ENCODE data around the gene PRKN.
"Not testable (repeated sequence)": the region's sequence is repeated elsewhere in the genome, so short reads cannot be mapped to it uniquely, and the experiment has no call there.

PRKN gene

DNA sequence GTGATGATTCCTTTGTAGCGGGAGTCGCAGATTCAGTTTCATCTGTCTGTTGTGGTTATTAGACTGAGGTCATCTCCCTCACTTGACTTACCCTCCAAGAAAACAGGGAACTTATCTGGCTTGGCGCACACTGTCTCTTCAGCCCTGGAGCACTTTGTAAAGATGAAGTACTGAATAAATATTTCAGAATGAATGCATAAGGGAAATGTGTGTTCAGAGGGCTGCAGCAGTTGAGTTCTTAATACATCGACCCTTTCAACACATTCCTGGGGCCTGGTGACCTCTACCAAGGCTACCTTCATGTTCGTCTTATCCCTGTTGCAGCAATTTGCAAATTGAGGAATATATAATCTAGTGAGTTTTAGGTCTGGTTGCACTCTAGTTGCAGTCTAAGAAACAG, 801.2 kb downstream of the PRKN start:
- DNase-seq, result no peak

DNA sequence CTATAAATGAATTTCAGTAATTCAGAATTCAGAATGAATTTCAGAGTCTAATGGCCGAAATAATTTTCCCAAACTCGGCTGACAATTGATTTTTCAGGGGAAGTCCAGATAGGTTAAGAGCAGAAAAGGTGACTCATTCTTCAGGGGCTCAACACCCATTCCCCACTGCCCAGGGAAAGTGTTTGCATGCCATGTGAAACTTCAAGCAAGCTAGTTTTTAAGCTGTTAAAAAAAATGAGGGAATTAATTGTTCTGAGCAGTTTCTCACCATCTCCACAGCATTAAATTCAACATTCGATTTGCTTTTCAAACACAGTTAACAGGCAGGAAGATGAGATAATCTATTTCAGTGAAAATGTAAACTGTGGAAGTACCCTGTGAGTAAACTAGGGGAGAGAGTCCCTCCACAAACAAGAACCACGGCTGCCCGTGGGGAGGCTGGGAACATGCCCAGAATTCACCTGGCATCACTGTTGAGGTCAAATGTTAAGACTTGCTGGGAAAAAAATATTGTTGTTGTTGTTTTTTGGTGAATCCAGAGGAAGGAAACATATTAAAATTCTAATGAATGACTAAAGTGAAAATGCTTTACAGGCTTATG, 803.0 kb downstream of the PRKN start:
- no peak for DNase-seq

DNA sequence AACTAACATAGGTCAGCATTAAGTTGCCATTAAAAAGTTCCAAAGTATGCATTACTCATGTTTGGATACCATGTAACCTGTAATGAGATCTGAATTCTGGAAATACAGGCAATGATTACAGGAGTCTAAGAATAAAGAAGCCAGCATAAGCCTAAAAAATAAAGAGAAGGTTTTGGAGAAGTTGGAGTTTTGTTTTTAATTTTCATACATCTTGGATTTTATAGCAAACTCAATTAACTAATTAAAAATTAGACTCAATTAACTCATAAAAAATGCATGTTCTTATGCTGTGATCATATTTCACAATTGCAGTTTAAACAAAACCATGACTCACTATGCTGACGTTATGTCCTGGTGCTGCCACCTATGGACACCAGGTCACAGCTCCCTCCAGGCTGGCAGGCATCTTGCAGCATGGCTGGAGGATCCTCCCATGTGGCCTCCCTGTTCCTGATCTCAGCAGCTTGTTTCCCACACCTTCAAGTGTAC, 804.9 kb downstream of the PRKN start:
- DNase-seq, result peak; percentile 38

DNA sequence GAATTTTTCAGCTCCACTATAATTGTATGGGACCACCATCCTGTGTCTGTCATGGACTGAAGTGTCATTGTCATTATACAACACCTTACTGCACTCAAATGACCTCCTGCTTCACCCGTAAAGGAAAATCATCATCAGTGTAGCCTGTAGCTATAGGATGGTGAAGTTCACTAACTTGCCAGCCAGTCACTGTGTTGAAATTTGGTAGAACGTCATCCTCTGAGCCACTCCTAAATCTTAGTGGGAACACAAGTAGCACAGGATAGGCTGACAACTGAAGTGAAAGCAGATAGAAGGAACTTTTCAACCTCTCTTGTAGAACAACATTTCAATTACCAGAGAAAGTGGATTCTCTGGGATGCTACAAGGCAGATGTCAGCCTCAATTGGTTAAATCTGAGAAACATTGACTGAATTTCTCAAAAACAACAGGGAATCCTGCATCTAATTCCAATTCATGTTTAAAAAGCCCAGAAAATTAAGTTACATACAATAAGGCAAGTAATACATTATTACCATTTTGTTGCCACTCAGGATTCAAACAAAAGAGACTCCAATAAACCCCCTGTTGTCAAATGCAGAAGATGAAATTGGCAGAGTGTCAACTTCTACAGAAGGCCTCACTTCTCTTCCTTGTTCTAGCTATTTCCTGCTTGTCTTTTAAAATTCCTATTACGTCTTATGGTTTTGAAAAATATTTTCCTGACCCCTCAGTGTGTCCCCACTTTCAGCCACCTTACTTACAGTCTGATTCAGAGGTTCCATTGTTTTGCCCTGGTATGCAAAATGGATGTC, 805.8 kb downstream of the PRKN start:
- no peak for DNase-seq

DNA sequence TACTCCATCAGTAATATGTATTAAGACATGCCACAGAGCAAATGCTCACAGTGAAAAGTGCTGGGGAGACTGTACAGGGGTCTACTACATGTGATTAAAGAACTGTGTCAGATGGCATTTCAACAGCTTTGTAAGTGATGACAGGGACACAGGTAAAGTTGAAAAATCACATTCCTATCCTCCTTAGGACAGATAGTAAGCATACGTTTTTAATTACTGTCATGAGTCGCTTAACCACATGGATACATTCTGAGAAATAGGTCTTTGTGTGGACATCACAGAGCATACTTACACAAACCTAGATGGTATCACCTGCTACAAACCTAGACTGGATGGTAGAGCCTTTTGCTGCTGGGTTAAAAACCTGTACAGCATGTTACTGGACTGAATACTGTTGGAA, 807.9 kb downstream of the PRKN start:
- DNase-seq, result no peak

DNA sequence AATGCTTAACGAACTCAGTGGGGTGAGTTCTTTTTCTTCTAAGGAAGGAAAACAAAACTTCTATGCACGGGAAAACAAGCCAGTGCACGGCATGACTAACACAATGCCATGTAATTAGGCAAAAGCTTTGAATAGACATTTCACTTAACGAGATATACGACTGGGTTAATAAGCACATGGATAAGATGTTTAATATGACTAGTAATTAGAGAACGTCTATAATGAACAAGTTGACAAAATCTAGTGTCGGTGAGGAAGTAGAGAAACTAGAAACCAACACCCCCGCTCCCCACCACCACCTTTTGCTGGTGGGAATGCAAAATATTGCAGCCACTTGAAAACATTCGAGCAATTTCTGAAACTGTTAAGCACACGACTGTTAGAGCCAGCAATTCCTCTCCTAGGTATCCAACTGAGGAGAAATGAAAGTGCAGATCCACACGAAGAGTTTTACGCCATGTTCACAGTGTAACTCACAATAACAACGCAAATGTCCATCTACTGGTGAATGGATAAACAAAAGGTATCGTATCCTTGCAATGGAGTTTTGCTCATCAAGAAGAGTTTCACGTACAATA, 808.8 kb downstream of the PRKN start:
- no peak for DNase-seq

DNA sequence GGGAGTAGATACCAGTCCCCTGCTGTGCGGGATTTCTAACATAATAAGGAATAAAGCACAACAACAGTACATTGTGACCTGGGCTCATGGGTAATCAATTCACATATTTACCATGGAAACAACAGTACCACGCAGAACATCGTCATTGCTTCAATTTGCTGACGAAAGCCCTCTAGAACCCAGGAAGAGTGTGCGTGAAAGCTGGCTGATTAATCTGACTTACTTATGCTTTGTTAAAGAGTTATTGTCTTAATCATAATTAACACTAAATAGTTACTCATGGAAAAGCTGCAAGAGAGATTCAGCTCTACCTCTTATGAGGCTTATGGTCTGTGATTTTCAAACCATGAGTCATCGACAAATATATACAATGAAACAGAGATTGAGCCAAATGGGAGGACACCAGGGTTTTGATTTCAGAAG, 809.4 kb downstream of the PRKN start:
- no peak for DNase-seq

DNA sequence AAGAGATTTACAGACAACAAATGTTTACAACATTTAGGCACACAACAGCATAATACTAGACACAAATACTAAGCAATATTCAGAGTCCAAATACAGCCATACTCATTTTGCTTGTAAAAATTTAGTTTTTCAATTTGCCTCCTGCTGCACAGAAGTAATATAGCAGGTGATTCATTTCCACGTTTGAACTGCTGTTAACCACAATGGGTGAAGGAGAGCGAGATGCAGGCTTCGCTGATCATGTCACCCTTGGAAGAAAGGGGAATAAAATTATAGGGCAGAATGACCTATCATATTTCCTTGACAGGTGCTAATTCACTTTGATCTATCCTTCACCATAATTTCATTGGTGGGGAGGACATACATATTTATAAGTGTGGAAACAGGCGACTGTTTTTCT, 809.9 kb downstream of the PRKN start:
- DNase-seq, result no peak

DNA sequence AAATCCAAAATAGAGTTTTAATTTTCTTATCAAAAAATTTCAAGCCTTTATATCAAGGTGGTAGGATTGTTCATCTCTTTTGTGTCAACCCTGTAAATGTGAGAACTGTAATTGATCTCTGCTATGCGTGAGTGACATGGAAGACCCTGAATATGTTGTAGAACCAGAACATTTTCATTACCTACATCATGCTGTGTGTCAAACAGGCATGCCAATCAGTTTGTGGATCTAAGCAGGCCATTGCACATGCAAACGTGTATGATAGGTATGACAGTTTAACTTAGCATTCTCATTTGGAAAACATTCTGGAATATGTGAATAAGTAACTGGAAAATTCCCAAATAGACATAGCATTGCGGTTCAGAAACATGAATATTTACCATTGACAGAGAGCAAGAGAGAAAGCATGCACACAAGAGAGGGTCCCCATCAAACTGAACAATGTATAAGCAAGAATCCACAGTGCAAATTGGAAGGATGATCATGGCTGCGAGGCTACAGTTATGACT, 812.1 kb downstream of the PRKN start:
- no peak for DNase-seq

DNA sequence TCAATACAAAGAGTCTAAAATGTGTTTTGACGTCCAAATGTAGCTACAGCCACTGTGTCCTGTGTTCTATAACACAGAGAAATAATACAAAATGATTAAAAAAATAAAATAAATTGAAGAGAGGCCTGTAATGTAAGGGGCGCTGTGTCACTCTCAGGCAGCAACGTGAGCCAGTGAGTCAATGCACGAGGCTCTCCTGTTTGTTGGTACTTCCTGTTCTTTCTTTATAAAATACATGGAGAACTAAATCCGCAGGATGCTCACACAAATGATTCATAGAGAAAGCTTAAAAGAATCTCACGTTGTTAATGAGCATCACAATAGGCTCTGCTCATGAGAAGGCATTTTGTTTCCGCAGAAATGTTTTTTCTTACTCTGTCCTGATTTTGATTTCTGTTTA, 818.7 kb downstream of the PRKN start:
- DNase-seq, result no peak

DNA sequence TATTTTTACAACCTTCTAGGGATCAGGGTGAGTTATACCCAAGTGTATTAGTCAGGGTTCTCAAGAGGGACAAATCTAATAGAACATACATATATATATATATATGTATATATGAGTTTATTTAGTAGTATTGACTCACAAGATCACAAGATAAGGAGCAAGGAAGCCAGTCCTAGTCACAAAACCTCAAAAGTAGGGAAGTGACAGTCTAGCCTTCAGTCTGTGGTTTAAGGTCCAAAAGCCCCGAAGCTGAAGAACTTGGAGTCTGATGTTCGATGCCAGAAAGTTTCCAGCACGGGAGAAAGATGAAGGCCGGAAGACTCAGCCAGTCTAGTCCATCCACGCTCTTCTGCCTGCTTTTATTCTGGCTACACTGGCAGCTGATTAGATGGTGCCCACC, 821.0 kb downstream of the PRKN start:
- no peak for DNase-seq

DNA sequence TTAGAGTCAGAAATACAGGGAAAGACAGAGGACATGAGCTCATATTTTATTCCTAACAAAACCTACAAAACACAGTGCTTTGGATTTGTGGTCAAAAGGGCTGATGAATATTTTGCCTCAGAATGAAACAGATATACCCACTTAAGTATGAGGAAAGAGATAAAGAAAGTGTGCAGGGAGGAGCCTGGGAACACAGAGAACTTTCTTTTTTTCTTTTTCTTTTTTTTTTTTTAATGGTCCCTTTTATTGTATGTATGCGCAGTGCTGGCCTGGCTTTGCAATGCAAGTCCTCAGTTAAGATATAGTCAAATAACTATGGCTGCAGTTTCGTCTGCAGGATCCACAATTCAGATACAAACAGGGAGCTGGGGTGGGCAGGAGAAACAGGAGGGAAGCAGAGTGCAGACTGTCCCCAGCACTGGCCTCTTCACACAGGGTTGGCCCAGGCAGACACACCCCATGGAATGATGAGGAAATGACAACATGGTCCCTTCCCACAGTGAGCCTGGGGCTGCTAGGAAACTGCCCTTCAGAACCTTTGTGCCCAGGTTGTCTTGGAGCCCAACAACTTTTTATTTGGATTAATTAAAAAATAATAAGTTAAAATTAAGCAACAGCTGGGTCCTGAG, 823.9 kb downstream of the PRKN start:
- no peak for DNase-seq

DNA sequence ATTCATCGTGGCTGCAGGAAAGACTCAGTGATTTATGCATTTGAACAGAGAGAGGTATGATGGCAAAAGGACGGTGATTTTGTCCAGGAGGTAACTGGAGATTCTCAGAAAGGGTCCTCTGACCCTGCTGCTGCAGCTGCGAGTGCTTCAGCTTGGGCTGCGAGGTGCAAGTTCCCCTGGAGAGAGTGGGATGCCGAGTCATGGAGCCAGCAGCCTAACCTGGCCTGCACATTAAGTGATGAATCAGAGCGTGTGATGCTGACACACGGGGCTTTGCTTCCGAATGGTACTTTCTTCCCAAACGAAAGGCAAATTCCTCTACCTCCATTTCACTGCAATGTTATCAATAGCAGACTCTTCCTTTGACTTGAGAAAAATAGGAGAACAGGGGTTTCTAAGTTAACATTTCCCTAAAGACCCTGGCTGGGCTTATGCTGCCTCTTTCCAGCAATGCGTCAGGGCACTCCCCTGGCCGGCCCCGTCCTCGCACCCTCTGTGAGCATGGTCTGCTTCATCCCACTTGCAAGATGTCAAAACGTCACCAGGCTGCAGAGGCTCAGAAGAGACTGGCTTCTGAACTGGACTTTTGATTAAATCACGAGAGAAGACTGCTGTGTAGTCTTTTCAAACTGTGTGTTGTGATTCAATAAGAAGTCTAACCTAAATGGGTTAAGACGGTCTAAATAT, 825.7 kb downstream of the PRKN start:
- DNase-seq, result no peak

DNA sequence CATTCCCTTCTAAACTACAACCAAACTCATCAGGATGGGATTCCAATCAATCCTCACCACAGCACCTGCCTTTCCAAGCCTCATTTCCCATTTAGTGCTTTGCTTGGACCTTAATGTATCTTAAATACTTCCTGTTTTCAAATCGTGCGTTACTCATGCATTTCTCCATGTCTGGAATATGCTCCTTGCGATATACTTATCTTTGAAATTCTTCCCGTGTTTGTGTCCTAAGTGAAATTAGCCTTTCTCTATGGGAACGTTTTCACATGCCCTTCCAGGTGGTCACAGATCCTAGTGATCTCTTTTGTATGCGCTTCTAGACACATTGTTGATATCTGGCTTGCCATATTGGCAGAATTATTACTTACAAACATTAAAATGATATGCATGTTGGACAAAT, 833.1 kb downstream of the PRKN start:
- DNase-seq, result no peak

DNA sequence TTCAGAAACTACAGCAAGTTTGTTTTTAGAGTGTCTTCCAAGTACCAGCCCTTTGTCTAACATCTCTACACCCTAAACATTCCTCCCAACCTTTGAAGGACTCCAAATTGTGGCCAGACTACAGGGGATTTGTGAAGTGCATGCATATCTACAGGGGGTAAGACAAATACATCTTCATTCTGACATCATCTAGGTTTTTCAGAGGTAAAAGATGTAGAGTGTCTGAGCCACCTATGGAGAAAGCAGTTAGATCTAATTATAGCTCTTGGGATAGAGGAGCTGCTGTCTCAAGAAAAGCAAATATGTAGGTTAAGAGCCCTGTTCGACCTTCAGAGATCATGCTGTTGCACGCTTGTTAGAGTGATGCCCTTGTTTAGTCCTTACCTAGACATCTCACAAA, 836.0 kb downstream of the PRKN start:
- DNase-seq, result no peak

DNA sequence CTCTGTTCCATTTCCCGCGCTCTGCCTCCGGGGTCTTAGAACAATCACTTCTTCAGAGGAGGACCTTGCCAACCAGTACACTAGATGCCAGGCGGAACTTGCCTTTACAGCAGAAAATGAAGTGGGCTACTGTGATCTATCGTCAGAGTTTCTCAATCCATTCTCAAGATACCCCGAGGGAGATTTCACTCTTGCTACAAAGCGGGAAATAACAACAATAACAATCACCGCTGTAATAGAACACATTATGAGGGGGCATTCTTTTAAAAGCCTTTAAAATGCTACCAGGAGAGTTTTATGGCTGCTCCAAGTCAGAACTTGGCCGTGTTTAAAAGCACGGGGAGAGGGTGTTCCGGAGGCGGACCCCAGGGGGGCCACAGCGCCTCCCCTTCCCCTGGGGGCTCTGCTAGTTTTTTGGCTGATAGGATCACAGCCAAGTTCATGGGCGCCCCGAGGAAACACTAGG, 836.7 kb downstream of the PRKN start:
- no peak for DNase-seq

DNA sequence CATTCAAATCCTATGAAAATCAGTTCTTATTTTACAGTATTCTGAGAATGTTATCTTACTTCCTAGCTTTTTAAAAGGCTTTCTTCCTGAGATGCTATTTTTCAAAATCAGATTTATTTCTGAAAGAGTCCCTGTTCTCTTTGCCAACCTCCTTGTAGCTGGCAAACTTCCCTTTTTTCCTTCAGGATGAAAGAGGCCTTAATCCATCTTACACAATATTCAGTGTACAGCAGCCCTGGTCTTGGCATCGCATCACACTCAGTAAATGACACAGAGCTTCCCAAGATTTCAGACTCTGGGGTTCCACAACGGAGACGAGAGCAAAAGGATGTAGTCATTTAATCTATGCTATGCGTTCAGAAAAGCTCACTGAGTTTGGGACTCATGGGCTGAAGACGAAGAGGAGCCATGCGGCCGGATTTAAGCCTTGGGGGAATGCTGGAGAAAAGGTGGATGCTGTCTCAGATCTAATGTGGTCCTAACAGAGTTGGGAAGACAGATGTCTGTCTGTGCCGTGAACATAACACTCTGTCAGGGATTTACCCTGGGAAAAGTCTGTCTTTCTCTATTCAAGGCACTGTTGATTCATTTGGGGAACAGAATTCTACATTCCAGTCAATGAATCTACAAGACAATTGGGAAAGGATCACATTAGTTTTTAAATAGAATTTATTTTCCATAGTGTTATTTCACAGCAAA, 837.3 kb downstream of the PRKN start:
- DNase-seq, result no peak

DNA sequence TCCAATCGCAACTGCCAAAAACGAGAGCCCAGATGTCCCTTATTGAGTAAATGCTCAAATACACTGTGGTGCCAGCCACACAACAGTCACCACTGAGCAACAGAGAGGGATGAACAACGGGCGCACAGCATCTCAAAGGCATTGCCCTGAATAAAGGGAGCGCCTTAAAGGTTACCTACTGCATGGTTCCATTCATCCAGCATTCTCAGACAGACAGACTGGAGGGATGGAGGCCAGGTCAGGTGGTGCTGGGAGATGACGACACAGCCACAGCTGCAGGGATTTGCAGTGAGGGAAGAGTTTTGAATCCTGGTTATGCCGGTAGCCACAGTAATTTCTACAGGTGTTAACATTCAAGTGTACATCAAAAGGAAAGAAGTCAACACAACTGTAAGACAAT, 838.2 kb downstream of the PRKN start:
- no peak for DNase-seq

DNA sequence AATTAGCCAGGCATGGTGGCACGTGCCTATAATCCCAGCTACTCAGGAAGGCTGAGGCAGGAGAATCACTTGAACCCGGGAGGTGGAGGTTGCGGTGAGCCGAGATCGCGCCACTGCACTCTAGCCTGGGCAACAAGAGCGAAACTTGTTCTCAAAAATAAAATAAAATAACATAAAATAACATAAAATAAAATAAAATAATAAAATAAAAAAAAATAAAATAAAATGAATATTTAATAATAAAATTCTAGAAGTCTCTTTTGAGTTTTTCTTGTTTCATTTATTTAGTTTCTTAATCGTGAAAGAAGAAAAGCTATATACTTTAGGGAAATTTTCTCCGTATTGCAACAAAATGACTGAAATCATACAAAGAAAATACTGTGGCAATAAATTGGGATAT, 841.0 kb downstream of the PRKN start:
- DNase-seq, result not testable (repeated sequence)

DNA sequence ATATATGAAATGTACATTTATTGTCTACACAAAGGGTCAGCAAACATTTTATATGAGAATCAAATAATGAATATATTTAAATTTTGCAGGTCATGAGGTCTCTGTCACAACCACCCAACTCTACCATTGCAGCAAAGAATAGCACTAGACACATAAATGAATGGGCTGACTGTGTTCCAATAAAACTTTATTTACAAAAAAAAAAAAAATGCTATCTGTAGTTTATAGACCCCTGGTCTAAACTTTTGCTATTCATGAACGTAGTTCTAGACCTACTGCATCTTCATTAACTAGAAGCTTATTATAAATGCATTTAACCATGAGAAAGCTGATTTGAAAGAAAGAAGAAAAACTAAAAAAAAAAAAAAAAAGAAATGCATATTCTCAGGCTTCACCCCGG, 842.8 kb downstream of the PRKN start:
- no peak for DNase-seq

DNA sequence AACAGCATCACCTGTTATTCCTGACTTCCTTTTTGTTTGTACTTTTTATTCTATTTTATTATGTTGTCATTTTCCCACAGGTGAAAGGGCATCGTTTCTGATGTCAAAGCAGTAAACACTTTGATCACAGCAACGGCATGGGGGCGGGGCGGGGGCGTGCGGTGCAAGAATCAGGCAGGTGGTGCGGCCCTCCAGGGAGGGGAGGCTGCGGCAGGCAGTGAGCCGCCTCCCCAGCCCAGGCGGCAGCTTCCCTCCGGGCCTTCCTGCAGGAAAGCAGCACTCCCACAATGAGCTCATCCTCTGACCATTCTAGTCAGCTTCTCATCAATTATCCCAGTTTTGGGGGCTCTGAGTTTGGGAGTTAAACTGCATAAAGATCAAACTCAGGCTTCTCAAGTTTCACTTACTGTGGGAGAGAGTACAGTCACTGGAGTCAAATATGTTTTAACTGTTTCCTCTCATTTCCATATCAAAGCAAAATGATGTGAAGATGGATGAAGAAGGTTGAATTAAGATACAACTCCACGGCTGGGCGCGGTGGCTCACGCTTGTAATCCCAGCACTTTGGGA, 845.3 kb downstream of the PRKN start:
- no peak for DNase-seq

DNA sequence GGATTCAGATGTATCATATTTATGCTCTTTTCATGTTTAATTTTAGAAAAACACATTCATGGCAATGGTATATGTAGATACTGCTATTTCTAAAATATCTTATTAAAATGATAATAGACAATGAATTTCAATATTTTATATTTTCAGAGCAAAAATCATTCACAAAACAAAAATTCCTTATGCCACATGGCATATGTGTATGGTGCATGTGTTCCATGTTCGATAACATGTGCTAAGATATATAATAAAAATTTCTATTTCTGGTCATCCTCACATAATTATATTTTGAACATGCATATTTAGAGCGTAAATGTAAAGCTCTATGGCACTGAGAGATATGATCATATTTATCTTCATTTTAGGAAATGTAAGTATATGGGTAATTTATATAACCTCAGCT, 847.5 kb downstream of the PRKN start:
- DNase-seq, result no peak

All from NCI-H774 (cell line).